Caco-2 (cell line): ENCODE measurements around the gene KRTAP10-6. TPM values are rescaled to one million over a fixed set of nuclear protein-coding genes. Genes with fewer than 3 reads are reported as not detected.

ENCODE experiments used
- BruUV-seq: library from RNA; stranded (reverse); fragments of 400-500 nt; replicated peaks from 2 replicates; lab custom pipeline; 2021; lab: Mats Ljungman, UMichigan
- CTCF ChIA-PET: fragments of 300-600 bp; sonication (Branson Sonifier 250); formaldehyde crosslinking; loops from one replicate; lab custom pipeline; 2022; ENCODE audit warnings: antibody characterized with exemption; lab: Charles Lee
- POLR2A ChIA-PET: fragments of 300-600 bp; sonication (Branson Sonifier 250); formaldehyde crosslinking; loops from one replicate; lab custom pipeline; 2022; ENCODE audit warnings: antibody characterized with exemption; lab: Charles Lee
- DNase-seq, 2 experiments: peaks; one replicate each; pipeline versions ENCODE4 v3.0.0 to v3.0.0-alpha.2; 2020 to 2022
- H3K27me3 ChIP-seq: replicated peaks from 2 replicates; pipeline ENCODE4 v1.6.0; 2011; ENCODE audit warnings: low read length; ENCODE audit not compliant: control insufficient read depth, insufficient read depth
- H3K36me3 ChIP-seq: 2 replicates; pipeline ENCODE4 v1.5.1; 2011; ENCODE audit warnings: low read length; ENCODE audit not compliant: control insufficient read depth, insufficient read depth
- H3K4me1 ChIP-seq: fragments of 250-450 bp; sonication (Bioruptor Pico); 2 replicates; pipeline ENCODE4 v1.5.1; 2020; ENCODE audit warnings: mild to moderate bottlenecking
- H3K4me3 ChIP-seq: 2 replicates; pipeline ENCODE4 v1.5.1; 2011; ENCODE audit warnings: low read depth, mild to moderate bottlenecking, control low read depth, low read length
- H3K9me3 ChIP-seq: fragments of 250-450 bp; sonication (Bioruptor Pico); 2 replicates; pipeline ENCODE4 v1.5.1; 2020; ENCODE audit warnings: mild to moderate bottlenecking, moderate library complexity
- H3K27ac Mint-ChIP-seq: one replicate; pipeline ENCODE4 v1.8.0; 2022; ENCODE audit warnings: mixed read lengths; ENCODE audit not compliant: unreplicated experiment
- H3K27me3 Mint-ChIP-seq: one replicate; pipeline ENCODE4 v1.8.0; 2022; ENCODE audit warnings: mixed read lengths; ENCODE audit not compliant: insufficient read depth, unreplicated experiment
- H3K36me3 Mint-ChIP-seq: one replicate; pipeline ENCODE4 v1.8.0; 2022; ENCODE audit warnings: mild to moderate bottlenecking, mixed read lengths; ENCODE audit not compliant: insufficient read depth, unreplicated experiment
- H3K4me1 Mint-ChIP-seq: one replicate; pipeline ENCODE4 v1.8.0; 2022; ENCODE audit warnings: low read depth, mixed read lengths; ENCODE audit not compliant: unreplicated experiment
- H3K4me3 Mint-ChIP-seq: one replicate; pipeline ENCODE4 v1.8.0; 2022; ENCODE audit warnings: mild to moderate bottlenecking, moderate library complexity, mixed read lengths; ENCODE audit not compliant: unreplicated experiment
- H3K9me3 Mint-ChIP-seq: one replicate; pipeline ENCODE4 v1.8.0; 2022; ENCODE audit warnings: mixed read lengths; ENCODE audit not compliant: unreplicated experiment
- CTCF ChIP-seq, 2 experiments: fragments of 200-600 bp in 1 of 2; IDR thresholded peaks; 1 replicate in 1 of 2; 2 replicates in 1 of 2; pipeline versions ENCODE4 v1.5.1 to v1.8.0; 2011 to 2022; ENCODE audit warnings: antibody characterized with exemption in 1 of 2, control low read depth in 1 of 2, inconsistent platforms in 1 of 2, low read depth in 1 of 2, low read length in 1 of 2, mild to moderate bottlenecking in 1 of 2, moderate library complexity in 1 of 2; ENCODE audit not compliant: insufficient read depth in 1 of 2, severe bottlenecking in 1 of 2, unreplicated experiment in 1 of 2
- intact Hi-C: fragments of 100-400 bp; cut with micrococcal nuclease; formaldehyde crosslinking; loops from one replicate; pipeline ENCODE4 v1.10.0; 2022; ENCODE audit not compliant: unreplicated experiment
- total RNA-seq: library from RNA; stranded (reverse); gene quantifications from 2 replicates; pipeline ENCODE4 v1.2.3, GENCODE V29; 2022

Gene KRTAP10-6
- total RNA-seq, 1 experiment from 2014 or later: not detected

GRCh38 chr21:44618909-44619308, 26.6 kb upstream of the KRTAP10-6 start:
- H3K36me3 Mint-ChIP-seq: no peaks in the 10 kb centered on the region
- intact Hi-C loops: no loop called here
- no peaks in the 10 kb centered on the region for H3K4me1 Mint-ChIP-seq
- no TSS peak for BruUV-seq
- H3K4me3 Mint-ChIP-seq: no peak overlapping the region
- peaks cover 6% of the 10 kb centered on the region for H3K27me3 Mint-ChIP-seq
- ChIA-PET CTCF (no interaction called here), POLR2A (no interaction called here)
- peaks cover 43% of the 10 kb centered on the region for H3K9me3 Mint-ChIP-seq
- H3K27ac Mint-ChIP-seq: no peak overlapping the region
- Histone ChIP-seq H3K9me3 (peaks cover 21% of the 10 kb centered on the region), H3K4me3 (no peak overlapping the region), H3K27me3 (no peaks in the 10 kb centered on the region), H3K4me1 (no peaks in the 10 kb centered on the region), H3K36me3 (no peaks in the 10 kb centered on the region)
- DNase-seq: no peak
- TF ChIP-seq CTCF (IDR thresholded peaks at IDR 0.05; ENCODE audit: insufficient read depth in 1 of 2, low read depth in 1 of 2, low read length in 1 of 2, severe bottlenecking in 1 of 2, unreplicated experiment in 1 of 2): no peak

GRCh38 chr21:44618504-44618903, 26.2 kb upstream of the KRTAP10-6 start:
- no peak overlapping the region for H3K27ac Mint-ChIP-seq
- Histone ChIP-seq H3K36me3 (no peaks in the 10 kb centered on the region), H3K4me3 (no peak overlapping the region), H3K9me3 (peaks cover 17% of the 10 kb centered on the region), H3K27me3 (no peaks in the 10 kb centered on the region), H3K4me1 (no peaks in the 10 kb centered on the region)
- no peak for DNase-seq
- POLR2A ChIA-PET: no interaction called here
- peaks cover 6% of the 10 kb centered on the region for H3K27me3 Mint-ChIP-seq
- no peak for TF ChIP-seq CTCF (IDR thresholded peaks at IDR 0.05; ENCODE audit: insufficient read depth in 1 of 2, low read depth in 1 of 2, low read length in 1 of 2, severe bottlenecking in 1 of 2, unreplicated experiment in 1 of 2)
- H3K4me1 Mint-ChIP-seq: no peaks in the 10 kb centered on the region
- intact Hi-C loops: no loop called here
- CTCF ChIA-PET: no interaction called here
- peaks cover 39% of the 10 kb centered on the region for H3K9me3 Mint-ChIP-seq
- BruUV-seq: no TSS peak
- H3K4me3 Mint-ChIP-seq: no peak overlapping the region
- no peaks in the 10 kb centered on the region for H3K36me3 Mint-ChIP-seq

DNA sequence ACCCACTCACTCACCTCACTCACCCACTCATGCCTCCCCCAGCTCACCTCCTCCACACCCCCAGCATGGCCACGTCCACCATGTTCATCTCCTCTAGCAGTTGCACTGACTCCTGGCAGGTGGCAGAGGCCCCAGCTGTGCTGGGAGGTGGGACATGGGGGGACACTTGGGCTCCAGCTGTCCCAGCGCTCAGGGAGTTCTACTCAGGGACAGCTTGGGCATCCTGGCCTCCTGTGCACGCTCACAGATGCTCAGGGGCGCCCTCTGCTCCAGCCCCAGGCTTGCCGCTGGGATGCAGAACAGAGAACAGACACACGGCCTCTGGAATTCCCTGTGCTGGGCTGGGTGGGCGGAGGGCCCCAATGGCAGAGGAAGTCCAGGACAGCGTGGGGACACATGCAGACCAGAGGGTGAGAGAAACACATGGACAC, 24.8 kb upstream of the KRTAP10-6 start:
- no peak overlapping the region for H3K4me3 ChIP-seq
- no peak for DNase-seq
- intact Hi-C loops: no loop called here
- BruUV-seq: no TSS peak
- Mint-ChIP-seq H3K4me1 (no peaks in the 10 kb centered on the region), H3K4me3 (no peak overlapping the region), H3K27ac (no peak overlapping the region), H3K9me3 (peaks cover 35% of the 10 kb centered on the region), H3K27me3 (peaks cover 6% of the 10 kb centered on the region), H3K36me3 (no peaks in the 10 kb centered on the region)
- H3K4me1 ChIP-seq: no peaks in the 10 kb centered on the region
- POLR2A ChIA-PET: no interaction called here
- no peaks in the 10 kb centered on the region for H3K27me3 ChIP-seq
- no peak for TF ChIP-seq CTCF (IDR thresholded peaks at IDR 0.05; ENCODE audit: insufficient read depth in 1 of 2, low read depth in 1 of 2, low read length in 1 of 2, severe bottlenecking in 1 of 2, unreplicated experiment in 1 of 2)
- H3K9me3 ChIP-seq: peaks cover 12% of the 10 kb centered on the region; the same call in 1 of the 2 replicates
- H3K36me3 ChIP-seq: no peaks in the 10 kb centered on the region
- CTCF ChIA-PET: no interaction called here
